GM19043 (cell line): Measurements from ENCODE around the gene ERMP1.
"Not testable (repeated sequence)": the region's sequence is repeated elsewhere in the genome, so short reads cannot be mapped to it uniquely, and the experiment has no call there.

ENCODE experiments used
- ATAC-seq: cut with Tn5 transposase; IDR thresholded peaks from one replicate; pipeline ENCODE4 v1.9.1; 2021; ENCODE audit warnings: low read depth; ENCODE audit not compliant: unreplicated experiment

The ERMP1 gene

DNA sequence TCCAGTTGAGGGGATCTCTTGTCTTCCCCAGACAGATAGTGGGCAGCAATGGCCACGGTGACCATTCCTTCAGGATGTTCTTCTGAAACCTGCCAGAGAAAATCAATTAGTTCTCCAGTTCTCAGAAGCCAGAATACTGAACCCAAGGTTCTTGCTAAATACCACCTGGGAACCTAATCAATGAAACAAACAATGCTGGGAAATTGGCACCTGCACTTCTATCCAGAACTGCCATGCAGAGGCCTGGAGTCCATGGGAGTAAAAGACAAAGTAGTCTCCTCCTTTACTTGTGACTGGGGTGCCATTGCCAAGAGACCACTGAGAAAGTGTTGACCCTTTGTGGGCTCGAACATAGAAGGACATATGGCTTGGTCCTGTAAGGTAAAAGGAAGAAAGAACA lies 45.7 kb downstream of the ERMP1 start:
- ATAC-seq, result no peak

DNA sequence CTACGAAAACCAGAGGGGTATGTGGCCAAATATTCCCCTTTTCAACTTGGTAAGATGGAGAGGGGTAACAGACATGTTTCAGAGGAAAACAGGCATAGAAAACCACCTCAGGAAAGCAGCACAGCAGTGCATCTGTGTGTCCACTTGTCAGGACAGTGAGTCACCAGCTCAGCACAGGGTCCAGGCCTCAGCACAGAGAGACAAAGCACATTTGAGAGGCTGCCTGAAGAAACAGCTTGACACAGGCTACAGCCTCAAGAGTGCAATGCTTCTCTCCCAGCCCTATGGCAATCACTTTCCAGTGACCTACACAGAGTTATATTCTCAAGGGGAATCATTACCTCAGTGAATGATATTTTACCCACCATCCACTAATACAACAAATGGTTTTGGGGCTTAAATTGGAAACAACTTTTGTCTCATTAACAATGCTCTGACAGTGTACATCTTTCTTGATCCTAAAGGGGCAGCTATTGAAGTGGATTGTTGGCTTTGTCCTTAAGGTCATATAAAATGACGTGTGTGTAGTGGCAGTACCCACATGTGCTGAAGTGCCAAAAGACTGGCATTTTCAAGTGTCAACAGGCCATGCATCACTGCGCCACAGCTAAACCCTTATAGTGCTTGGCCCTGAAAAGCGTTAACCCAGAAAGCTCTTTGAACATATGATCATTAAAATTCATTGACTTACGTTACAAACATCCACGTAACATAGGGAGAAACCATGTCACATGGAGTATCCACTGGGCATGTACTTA lies 46.4 kb downstream of the ERMP1 start:
- no peak for ATAC-seq

DNA sequence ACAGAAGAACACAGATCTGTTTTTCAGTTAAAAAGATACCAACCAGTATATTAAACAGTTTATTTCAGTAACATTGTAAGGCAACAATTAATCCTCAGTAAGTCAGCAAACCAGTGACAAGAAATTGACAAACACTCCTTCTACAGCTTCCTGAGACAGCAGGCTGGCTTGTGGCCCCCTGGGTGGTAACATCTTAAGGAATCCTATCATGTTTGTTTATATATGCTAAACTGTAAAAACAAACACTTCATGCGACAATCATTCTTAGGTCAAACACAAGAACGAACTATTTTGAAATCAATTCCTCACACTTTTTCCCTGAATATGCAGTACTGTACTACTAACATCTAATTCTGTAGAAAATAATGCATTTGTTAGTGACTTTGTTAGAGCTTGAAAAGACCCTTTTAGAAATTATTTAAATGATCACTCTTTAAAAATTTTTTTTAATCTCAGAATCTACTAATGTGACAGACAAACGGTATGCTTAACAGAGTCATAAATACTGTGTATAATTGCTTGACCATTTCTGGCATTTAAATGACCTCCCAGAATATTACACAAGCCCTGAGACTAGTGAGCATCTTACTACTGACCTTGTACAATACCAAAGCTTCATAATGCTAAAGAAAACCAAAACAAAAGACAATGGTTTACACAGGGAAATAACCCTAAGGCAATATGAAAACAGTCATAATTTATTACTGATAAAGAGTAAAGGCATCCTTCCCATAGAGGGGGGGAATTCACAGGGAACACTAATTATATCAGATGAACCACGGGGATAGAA lies 48.2 kb downstream of the ERMP1 start:
- no peak for ATAC-seq

DNA sequence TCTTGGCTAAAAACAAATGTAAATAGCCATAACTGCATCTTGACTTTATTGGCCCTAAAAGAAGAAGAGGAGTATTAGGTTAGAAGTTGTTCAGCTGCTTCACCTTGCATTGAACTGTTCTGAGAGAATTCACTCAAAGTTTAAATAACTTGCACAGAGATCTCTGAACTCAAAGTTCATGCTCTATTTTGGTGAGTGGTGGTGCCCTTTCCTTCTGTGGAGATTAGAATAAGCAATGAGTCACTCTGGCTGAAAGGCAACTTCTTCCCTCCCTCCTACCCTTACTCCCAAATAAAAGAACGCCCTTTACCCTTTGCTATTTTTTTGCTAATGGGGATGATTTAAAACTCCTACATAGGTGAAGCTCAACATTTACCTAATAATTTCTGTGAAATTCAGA lies 48.9 kb downstream of the ERMP1 start:
- no peak for ATAC-seq

DNA sequence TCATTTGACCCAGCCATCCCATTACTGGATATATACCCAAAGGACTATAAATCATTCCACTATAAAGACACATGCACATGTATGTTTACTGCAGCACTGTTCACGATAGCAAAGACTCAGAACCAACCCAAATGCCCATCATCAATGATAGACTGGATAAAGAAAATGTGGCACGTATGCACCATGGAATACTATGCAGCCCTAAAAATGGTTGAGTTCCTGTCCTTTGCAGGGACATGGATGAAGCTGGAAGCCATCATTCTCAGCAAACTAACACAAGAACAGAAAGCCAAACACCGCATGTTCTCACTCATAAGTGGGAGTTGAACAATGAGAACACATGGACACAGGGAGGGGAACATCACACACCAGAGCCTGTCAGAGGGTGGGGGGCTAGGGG lies 49.5 kb downstream of the ERMP1 start:
- not testable (repeated sequence) for ATAC-seq

DNA sequence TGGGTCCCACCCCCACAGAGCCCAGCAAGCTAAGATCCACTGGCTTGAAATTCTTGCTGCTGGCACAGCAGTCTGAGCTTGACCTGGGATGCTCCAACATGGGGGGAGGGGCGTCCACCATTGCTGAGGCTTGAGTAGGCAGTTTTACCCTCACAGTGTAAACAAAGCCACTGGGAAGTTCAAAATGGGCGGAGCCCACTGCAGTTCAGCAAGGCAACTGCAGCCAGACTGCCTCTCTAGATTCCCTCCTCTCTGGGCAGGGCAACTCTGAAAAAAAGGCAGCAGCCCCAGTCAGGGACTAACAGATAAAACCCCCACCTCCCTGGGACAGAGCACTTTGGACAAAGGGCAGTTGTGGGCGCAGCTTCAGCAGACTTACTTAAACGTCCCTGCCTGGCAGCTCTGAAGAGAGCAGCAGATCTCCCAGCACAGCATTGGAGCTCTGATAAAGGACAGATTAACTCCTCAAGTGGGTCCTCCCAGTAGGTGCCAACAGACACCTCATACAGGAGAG lies 53.2 kb downstream of the ERMP1 start:
- ATAC-seq, result not testable (repeated sequence)

DNA sequence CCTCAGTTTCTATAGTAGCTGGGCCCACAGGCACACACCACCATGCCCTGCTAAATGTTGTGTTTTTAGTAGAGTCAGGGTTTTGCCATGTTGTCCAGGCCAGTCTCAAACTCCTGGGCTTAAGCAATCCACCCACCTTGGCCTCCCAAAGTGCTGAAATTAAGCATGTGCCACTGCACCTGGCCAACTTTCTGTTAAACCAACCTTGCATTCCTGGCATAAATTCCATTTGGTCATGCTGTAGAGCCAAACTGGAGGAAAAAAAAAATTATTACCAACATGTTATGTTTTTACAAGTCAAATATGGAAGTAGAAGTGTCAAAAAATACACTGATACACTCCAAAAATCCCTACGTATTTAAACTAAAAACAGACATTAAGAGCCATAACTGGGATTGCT lies 54.1 kb downstream of the ERMP1 start:
- no peak for ATAC-seq

DNA sequence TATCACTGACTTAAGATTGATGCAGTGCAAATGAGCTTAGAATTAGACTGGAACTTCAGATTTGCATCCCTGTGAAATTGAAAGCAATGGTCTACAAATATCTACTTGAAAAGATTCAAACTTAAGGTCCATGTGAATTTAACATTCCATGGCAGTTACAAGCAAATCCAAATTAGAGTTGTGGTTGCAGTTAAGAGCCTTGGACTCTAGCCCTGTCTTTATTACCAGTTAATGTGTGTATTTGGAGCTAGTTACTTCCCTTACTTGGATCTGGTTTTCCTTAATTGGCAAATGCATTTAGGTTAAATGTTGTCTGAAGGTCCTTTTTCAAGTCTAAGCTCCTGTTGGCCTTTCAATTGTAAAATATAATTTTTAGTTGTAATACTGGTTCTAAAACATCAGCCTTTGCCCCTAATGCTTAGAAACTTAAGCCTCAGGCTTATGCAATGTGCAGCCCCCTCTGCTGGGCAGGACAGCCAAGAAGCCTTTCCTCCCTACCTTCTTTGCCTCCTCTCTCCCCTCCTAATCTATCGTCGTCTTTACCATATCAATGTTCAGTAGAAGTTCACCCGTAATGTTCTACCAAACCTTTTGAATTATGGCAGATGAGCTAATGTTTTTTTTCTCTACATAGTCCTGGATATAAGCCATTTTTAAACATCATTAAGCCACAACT lies 59.5 kb downstream of the ERMP1 start:
- no peak for ATAC-seq

DNA sequence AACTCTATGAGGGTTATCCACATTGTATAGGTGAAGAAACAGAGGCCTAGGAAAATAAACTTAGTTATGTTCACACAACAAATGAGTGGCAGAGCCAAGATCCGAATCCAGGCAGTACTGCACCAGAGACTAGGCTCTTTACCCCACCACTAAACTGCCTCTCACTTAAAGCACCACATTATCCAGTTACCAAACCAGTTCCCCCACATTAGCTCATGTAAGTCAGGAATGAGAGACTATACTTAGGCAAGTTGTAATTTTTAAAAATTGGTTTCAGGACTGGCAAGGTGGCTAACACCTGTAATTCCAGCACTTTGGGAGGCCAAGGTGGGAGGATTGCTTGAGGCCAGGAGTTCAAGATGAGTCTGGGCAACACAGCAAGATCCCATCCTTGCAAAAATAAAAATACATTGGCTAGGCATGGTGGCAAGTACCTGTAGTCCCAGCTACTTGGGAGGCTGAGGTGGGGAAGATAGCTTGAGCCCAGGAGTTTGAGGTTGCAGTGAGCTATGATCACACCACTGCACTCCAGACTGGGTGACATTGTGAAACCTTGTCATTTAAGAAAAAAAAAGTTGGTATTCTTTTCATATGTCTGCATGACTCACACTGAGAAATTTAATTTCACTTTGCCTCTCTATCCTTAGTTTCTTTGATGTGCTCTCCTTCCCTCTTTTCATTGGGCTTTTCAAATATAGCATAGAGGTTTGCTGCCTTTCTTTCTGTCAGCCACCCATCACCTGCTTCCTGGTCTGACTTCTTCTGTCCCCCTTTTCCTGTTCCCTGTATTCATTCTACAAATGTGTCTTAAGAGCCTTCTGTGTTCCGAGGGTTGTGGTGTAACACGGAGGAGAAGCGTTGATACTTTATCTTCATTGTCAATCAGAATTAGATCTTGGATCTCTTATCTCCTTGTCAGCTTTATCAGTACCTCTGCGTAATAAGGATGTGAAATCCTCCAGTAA lies 64.7 kb downstream of the ERMP1 start:
- no peak for ATAC-seq

DNA sequence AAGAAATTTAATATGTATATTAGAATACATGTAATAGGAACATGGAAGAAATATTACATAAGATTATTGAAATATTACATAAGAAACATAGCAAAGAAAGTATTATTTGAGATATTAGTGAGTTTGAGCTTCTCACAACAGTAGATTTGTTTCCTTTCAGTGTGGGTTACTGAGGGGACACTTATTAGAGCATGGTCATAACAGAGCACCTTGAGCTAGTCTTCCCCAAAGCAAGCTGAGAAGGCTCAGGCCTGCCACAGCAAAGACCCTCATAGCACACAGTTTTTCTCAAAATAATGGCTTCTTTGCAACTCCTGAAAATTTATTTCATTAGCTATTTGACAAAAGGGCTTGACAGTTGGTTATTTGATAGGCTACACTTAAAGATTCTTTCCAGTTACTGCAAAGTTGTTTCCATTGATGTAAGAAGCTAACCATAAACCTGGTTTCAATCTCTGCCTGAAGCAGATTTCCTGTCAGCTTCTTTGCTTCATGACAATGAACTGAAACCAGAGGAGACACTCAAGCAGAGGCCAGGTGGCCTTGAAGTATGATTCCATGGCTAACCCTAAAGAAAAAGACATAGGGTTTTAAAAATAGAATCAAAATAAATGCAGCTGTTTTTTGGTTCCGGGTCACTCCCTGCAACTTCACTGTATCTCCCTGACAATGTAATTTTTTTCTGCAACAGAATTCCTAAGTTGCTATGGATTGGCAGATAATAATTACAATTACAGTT lies 68.6 kb downstream of the ERMP1 start:
- peak; percentile 90 for ATAC-seq

DNA sequence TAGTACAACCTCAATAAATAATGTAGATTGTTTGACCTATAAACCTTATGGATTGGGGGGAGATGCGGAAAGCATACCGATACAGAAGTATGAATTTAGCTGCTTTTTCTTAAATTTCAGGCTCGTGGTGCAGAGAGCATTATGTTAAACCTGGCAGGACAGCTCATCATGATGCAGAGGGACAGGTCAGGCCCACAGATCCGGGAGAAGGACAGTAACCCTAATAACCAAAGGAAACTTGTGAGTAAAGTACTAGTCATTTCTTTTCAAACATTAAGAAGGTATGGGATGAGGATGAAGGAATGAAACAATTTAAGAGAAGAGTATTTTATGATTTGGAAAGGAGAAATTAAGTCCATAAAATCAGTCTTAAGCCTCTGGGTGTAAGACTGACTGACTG lies 70.5 kb downstream of the ERMP1 start:
- ATAC-seq, result no peak

DNA sequence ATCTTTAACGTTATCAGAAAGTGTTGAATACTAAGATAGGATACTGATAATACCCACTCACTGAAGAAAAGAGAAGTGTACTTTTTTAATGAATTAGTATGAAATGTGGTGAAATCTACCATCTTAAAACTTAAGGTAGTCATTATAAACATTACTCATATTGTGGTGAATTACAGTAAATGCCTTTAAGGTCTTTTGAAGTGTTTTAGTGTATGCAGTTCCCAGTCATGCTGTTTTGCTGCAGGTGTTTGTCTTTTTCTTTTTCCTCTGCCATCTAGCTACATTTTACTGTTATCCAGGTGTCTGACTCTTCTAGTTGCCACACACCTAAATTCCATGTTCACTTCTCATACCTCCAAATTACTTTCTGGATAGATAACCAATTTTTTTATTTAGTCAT lies 72.6 kb downstream of the ERMP1 start:
- no peak for ATAC-seq

DNA sequence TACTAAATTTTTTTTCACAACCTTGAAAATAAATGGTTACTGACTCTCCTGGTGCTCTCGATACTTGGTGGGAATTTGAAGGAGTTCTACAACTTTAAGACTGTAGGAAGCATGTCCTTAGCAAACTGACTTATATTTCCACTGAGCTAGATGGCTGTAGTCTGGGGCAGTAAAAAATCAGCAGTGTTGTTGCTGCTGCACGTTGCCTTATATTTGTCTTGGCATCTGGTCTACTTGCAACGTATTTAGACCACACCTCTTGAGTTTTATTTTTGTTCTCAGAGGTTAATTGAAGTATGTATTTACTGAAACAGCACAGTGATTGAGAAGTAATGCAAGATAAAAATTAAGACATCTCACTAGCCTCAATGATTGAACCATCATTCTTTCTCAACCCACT lies 76.3 kb downstream of the ERMP1 start:
- no peak for ATAC-seq

DNA sequence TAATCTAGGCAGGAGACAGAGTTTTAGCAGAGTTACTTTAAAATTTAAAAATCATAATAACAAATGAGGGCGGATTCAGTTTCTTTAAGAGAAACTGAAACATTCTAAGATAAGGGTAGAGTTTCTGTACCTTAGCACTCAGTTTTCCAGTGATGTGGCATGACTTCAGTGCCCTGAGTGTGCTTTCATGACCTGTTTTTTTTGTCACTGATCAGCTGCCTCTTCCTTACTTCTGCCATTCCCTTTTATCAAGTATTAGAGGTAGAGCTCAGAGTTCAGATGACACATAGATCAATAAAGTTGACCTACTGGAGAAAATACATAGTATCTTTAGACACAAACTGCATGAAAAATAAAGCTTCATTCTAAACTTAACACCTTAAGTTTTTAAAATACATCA lies 82.3 kb downstream of the ERMP1 start:
- ATAC-seq, result no peak

DNA sequence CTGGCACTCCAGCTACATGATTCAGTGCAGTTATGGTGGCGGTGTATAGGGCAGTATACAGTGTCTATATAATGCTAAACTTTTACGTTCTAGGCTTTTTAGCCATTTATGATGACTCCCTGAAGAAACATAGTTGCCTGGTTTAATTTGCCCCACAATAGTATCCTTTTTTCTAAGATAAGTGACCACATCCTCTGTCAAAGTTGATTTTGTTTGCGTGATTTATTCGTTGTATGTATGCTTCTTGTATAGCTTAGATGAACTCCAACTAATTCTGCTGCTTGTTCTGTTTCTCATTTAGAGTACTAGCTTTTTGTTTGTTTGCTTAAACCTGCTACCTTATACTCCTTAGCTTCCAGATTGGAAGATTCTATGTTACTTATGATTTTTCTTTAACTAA lies 83.6 kb downstream of the ERMP1 start:
- no peak for ATAC-seq

DNA sequence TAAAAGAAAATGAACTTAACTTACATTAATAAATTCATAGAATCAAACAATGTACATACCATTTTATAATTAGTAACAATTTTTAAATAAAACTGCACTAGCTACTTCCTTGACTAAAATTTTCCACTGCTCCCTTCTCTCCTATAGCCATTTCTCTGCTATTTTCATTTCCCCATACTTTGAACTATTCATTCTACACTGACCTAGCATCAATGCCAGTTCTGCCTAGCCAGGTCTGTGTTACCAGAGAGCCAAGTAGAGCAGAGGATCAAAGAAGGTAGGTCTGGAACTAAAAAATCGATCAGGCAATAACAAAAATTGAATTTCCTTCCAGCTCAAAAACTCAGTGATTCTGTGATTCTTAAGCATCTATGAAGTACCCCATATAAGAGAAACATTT lies 84.5 kb downstream of the ERMP1 start:
- no peak for ATAC-seq

DNA sequence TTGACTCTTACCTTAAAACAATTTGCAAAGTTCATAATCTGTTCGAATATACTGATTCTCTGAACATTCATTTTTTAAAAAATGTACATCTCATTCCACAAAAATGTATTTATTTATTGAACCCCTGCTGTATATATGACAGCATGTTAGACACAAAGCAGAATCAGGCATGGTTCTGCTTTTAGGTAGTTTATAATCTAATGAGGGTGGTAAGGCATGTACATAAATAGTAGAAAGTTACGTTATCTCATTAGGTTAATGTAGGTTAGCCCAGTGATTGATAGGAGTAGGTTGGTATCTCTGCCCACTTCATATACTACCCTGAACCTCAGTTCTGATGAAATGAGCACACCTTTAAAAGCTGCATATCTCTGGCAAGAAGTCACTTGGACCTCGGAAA lies 89.8 kb downstream of the ERMP1 start:
- no peak for ATAC-seq

DNA sequence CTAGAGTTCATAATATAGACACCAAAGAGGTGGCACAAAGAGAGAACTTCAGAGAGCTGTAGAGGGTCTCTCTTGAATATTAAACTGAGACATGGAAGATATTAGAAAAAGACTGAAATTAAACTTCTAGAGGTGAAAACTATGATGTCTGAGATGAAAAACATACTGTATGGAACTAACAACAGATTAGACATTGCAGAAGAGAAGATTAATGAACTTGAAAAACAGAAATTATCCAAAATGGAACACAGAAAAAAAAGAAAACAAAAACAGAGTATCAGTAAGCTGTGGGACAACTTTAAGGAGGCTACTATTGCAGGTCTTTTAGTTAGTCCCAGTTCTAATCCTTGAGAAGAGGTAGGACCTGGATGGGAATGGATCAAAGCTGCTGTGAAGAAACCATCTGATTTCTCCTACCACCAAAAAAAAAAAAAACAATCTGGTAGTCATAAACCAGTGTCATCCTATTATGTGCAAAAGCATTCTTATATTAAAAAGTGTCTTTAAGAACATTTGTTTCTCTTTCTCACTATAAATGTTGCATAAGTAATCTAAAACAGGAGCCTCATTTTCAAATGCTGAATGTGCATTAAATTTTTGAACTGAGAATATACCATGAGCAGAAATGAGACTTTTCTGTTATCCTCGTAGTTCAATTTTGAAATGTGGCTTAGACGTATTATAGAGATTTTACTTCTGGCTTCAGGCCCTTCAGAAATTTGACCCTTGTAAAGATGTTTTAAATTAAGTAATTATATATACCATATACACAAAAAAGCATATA lies 96.2 kb downstream of the ERMP1 start:
- no peak for ATAC-seq

DNA sequence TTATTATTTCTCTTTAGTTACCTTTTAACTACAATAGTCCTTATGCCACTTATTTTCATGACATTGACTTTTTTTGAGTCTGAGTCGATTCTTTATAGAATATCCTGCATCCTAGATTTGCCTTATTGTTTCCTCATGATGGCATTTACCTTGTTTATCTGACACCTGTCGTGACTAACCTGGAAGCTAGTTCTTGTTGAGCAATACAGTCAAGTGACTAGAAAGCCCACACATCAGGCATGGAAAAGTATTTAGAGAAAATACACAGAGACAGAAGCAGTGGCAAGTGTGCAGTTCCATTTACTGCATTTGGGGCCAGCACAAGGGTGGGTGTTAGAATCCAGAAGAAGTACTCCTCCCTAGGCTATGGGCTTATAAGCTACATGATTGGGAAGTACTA lies 97.8 kb downstream of the ERMP1 start:
- no peak for ATAC-seq
